HG03066 (cell line): Measurements from ENCODE around the gene BBS9.

ENCODE experiments used
- ATAC-seq: cut with Tn5 transposase; IDR thresholded peaks from one replicate; pipeline ENCODE4 v1.9.1; 2021; ENCODE audit warnings: low read depth; ENCODE audit not compliant: unreplicated experiment

Gene BBS9

DNA sequence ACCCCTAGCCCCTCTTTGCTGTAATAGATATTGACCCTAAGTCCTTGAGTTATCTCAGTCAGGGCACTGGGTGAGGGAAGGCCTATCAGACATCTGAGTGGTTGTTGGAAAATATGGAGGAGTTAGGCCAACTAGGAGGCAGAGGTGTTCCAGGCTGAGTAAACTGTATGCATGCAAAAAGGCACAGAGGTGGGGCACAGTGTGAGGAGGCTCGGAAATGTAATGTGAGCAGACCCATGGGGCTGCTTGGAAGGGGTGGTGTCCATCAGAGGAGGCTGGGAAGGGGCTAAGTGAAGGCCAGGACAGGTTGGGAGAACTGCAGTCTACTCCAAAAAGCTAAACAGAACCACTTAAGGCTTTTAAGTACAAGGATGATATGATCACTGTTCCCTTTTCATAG, 452.7 kb downstream of the BBS9 start:
- no peak for ATAC-seq

GRCh38 chr7:33582533-33582932, 453.2 kb downstream of the BBS9 start:
- ATAC-seq, result no peak

- ATAC-seq, result no peak
Measured at GRCh38 chr7:33589911-33590310, 460.5 kb downstream of the BBS9 start.

DNA sequence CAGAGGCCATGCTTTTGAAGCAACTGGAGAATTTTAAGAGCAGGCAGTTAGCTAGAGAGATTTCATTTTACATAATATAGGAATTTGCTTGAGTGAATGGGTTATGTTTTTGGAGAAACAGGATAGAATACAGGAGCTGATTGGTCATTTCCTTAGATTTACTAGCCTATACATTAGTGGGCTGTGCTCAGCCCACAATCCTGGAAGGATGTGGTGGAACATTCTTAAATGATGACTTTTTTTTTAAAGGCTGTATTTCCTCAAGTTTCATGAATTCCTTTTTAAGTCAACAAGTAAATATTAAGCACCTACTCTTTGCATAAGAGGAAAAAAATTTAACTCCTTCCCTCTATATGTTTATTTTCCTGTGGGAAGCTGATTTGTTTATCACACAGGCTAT, 461.6 kb downstream of the BBS9 start:
- no peak for ATAC-seq

- no peak for ATAC-seq
Measured at GRCh38 chr7:33591490-33591889, 462.1 kb downstream of the BBS9 start.

GRCh38 chr7:33592718-33593117, 463.4 kb downstream of the BBS9 start:
- no peak for ATAC-seq

- no peak for ATAC-seq
Measured at GRCh38 chr7:33593611-33594010, 464.2 kb downstream of the BBS9 start.

DNA sequence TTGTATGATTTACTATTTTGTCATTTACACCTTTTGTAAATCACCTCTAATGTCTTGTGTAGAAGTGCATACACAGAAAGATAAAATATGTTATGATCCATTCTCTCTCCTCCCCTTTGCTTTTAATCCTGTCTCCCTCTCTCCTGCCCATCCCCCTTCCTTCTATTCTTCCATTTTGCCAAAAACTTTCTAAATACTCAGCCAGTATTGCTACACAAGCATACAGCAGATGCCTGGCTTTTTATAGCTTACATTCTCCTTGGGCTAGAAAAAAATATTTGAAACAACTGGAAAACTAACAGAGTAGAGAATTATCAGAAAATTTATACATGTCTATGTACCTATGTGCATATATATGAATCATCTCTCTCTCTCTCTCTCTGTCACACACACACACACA, 467.3 kb downstream of the BBS9 start:
- no peak for ATAC-seq

DNA sequence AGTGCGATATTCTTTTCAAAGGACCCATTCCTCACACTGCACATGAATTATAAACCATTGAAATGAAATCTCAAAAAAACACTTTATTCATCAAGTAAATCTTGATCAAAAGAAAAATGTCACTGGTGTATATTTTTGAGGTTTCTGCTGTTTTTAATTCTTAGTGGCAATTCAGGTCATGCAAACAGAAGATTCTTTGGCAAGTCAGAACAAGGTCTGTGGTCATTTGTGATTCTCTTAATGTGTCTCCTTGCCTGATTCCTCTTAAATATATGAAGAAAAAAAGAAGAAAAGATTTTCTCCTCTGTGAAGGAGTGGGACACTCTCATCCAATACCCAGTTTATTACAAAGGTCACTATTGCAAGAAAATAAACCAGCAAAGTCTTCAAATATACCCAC, 467.8 kb downstream of the BBS9 start:
- no peak for ATAC-seq

- ATAC-seq, result no peak
Measured at GRCh38 chr7:33601101-33601500, 471.7 kb downstream of the BBS9 start.

DNA sequence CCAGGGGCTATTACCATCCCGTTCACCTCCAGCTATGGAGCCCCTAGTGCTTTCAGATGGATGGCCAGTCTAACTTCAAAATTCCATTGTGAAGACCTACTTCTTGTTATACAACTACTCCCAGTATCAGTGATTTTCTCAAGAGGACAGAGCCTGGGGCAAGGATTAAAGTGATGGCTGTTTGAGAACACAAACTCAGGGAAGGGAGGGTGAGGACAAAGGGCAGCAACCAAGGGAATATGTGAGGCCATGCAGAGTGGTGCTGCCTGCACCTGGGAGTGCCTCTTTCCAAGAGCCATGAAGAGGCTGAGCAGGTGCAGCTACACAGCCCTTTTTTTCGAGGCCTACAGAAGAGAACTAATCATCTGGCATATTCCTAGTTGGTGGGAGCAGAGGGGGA, 472.5 kb downstream of the BBS9 start:
- ATAC-seq, result no peak

DNA sequence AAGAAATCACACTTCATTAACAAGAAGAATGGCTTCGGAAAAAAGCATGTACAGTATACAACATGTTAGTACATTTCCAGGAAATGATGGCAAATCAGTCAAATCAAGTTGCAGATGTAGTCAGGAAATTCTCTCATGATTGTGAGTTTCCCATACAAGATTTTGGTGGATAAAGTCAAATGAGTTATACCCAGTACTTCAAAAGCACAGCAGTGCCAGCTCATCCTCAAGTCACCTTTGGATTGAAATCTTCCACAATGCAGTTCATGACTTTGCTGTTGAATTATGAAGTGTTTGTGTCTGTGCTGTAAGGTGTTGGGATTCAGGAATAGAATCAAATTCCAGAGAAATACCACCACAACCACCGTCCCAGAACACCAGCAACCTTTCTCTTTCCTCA, 474.7 kb downstream of the BBS9 start:
- no peak for ATAC-seq

GRCh38 chr7:33610918-33611317, 481.6 kb downstream of the BBS9 start:
- ATAC-seq, result no peak

DNA sequence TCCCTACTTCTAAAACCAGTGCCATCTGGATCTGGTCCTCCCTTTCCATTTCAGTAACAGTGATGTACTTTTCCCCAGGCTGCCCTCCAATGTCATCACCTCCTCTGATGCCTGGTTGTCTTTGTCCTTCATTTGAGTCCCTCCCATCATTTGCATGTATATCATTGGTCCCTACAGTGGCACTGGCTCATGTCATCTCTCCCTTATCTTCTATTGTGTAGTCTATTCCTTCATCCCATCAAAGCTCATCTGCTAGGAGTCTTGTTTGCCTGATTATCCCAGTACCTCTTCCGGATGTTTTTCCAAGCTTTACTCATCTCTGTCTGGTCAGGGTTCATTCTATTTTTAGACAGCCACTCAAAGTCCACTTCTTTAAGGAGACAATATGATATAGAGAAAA, 483.1 kb downstream of the BBS9 start:
- ATAC-seq, result no peak

GRCh38 chr7:33614357-33615117, 485.2 kb downstream of the BBS9 start:
- no peak for ATAC-seq

DNA sequence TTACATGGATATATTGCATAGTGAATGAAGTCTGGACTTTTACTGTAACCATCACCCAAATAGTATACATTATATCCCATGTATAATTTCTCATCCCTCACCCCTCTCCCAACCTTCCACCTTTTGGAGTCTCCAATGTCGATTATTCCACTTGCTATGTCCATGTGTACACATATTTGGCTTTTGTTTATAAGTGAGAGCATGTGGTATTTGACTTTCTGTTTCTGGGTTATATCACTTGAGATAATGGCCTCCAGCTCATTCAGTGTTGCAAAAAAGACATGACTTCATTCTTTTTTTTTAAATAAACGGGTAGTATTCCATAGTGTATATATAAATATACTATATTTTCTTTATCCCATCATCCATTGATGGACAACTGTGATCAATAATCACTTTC, 487.4 kb downstream of the BBS9 start:
- ATAC-seq, result no peak

DNA sequence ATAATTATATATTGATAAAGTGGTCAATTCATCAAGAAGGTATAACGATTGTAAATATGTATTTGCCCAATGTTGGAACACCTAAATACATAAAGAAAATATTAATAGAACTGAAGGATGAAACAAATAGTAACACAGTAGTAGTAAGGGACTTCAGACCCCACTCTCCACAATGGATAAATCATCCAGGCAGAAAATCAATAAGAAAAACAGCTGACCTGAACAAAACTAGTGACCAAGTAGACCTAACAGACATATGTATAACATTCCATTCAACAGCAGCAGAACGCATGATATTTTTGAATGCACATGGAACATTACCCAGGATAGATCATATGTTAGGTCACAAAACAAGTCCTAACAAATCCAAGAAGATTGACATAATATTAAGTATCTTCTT, 489.9 kb downstream of the BBS9 start:
- ATAC-seq, result no peak

GRCh38 chr7:33623267-33623666, 493.9 kb downstream of the BBS9 start:
- no peak for ATAC-seq

GRCh38 chr7:33624215-33624614, 494.9 kb downstream of the BBS9 start:
- no peak for ATAC-seq

GRCh38 chr7:33626869-33627268, 497.5 kb downstream of the BBS9 start:
- ATAC-seq, result no peak

- no peak for ATAC-seq
Measured at GRCh38 chr7:33627741-33628140, 498.4 kb downstream of the BBS9 start.

DNA sequence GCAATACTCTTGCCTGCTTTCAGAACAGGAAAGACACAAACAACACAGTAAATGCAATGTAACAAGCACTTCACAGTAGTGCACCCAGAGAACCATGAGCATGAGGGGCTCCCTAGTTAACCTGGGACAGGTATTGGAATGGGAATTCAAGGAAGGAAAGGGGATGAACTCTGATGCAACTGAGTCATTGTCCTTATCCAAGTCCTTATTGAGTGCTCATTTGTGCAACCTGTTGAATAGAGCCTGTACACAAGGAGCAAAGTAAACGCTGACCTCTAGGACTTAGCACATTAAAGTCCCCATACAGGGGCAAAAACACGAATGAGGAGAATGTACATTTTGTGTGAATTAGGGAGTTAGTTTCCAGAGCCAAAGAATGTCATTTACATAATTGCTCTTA, 499.5 kb downstream of the BBS9 start:
- no peak for ATAC-seq

DNA sequence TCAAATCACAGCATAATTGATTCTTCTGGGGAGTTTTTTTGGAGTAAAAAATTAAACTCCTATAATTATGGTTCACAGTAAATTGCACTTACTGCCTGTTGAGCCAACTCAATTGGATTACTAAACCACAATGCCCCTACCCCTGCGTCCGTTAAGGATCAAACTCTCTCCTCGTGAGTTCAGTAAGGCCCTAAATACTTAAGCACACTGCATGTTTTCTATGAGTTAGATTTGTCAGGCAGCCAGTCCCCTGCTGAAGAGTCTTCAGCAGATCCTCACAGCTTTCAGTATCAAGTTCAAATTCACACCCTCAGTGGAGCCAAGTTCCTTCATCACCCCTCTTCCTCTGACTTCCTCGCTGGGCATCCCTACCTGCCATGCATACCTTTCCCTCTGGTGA, 501.0 kb downstream of the BBS9 start:
- ATAC-seq, result no peak
